Transverse colon (tissue), 4 donors: Measurements from ENCODE around the gene TMC7. TPM values are rescaled to one million over a fixed set of nuclear protein-coding genes. Genes with fewer than 3 reads are reported as not detected.

Source experiments
- DNase-seq: peaks from one replicate; pipeline ENCODE4 v3.0.0-alpha.2; 2019
- H3K27ac ChIP-seq, 4 donors: fragments of 200-600 bp; sonication (generic); 2 replicates each; pipeline ENCODE4 v1.5.1; 2016 to 2018; ENCODE audit warnings: inconsistent platforms in 4 of 4
- H3K27me3 ChIP-seq: fragments of 200-600 bp; sonication (generic); 2 replicates; pipeline ENCODE4 v1.5.1; 2017; ENCODE audit warnings: inconsistent platforms
- H3K36me3 ChIP-seq, 4 donors: fragments of 200-600 bp; sonication (generic); 2 replicates each; pipeline ENCODE4 v1.5.1; 2017 to 2019; ENCODE audit warnings: inconsistent platforms in 4 of 4
- H3K4me1 ChIP-seq, 4 donors: fragments of 200-600 bp; sonication (generic); 2 replicates each; pipeline ENCODE4 v1.5.1; 2017 to 2020; ENCODE audit warnings: inconsistent platforms in 4 of 4
- H3K4me3 ChIP-seq, 4 donors: fragments of 200-600 bp; sonication (generic); 1 replicate in 1 of 4; 2 replicates in 3 of 4; pipeline versions ENCODE4 v1.5.1 to v1.6.1; 2017 to 2019; ENCODE audit warnings: inconsistent platforms in 4 of 4
- H3K9me3 ChIP-seq, 2 donors: fragments of 200-600 bp; sonication (generic); 2 replicates each; pipeline ENCODE4 v1.5.1; 2017 to 2019; ENCODE audit warnings: inconsistent platforms in 2 of 2
- EP300 ChIP-seq: sonication (generic); formaldehyde crosslinking; IDR thresholded peaks from one replicate; pipeline ENCODE4 v1.6.1; 2017; ENCODE audit warnings: antibody characterized with exemption, low read depth
- POLR2A ChIP-seq: fragments of 450-650 bp; IDR thresholded peaks from one replicate; pipeline ENCODE4 v1.6.1; 2016; ENCODE audit warnings: antibody characterized with exemption, mild to moderate bottlenecking, moderate library complexity
- POLR2AphosphoS5 ChIP-seq, 3 donors: sonication (generic); formaldehyde crosslinking; IDR thresholded peaks; one replicate each; pipeline ENCODE4 v1.6.1; 2016; ENCODE audit warnings: antibody characterized with exemption in 3 of 3
- WGBS, 2 donors: methylation state at CpG; one replicate each; pipeline ENCODE4 v1.1.5; 2018; ENCODE audit warnings: low coverage in 1 of 2; 5-methylcytosine and 5-hydroxymethylcytosine counted together
- in situ Hi-C, 4 donors: fragments of 200-750 bp; cut with MboI; loops; one replicate each; pipeline versions ENCODE4 v1.15.0 to v1.15.1; 2017; ENCODE audit warnings: low sequenced_read_pairs in 3 of 4, low pct_ligation_motif_present in 1 of 4, low pct_unique_long_range_greater_than_20kb in 1 of 4
- intact Hi-C: fragments of 100-400 bp; cut with DNase I; formaldehyde crosslinking; loops from one replicate; pipeline ENCODE4 v1.15.1; 2023; ENCODE audit warnings: low total_unique reads
- total RNA-seq, 4 donors: library from RNA; depleted of rRNA; stranded (reverse); fragments of >200 nt; gene quantifications; one replicate each; pipeline ENCODE4 v1.1.0, GENCODE V29; 2016
- TF ChIP-seq, protein P1 (sequence below), 5 experiments: fragments of 200-600 bp in 3 of 5; fragments of 450-650 bp in 2 of 5; sonication (generic) in 3 of 5; IDR thresholded peaks; 1 replicate in 2 of 5; 2 replicates in 3 of 5; pipeline ENCODE4 v1.5.1; 2016 to 2017; ENCODE audit warnings: antibody characterized with exemption in 5 of 5, inconsistent platforms in 3 of 5, mild to moderate bottlenecking in 2 of 5, moderate library complexity in 1 of 5

TMC7 gene
- total RNA-seq, 4 donors from 2014 or later: 4.4 to 9.7 (median 6.2) TPM

DNA sequence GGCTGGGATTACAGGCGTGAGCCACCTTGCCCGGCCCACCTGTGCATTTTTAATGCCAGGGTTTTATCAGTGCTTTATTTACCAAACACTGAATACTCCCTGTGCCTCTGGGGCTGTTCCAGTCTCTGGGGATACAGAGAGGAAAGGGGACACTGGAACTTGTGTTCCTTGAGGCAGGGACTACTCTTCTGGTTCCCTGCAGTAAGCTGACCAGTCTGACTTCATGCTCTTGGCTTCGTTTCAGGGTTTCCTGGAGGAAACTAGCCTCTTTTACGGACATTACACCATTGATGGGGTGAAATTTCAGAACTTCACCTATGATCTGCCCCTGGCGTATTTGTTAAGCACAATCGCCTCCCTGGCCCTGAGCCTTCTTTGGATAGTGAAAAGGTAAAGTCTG is 46.2 kb downstream of the TMC7 start:
- H3K27me3 ChIP-seq: no peaks in the 10 kb centered on the region
- intact Hi-C loops (no loop called here), in situ Hi-C loops (no loop called here)
- no peak for TF ChIP-seq EP300
- TF ChIP-seq POLR2A: no peak
- no peak for DNase-seq
- H3K9me3 ChIP-seq: no peaks in the 10 kb centered on the region
- no peak overlapping the region for H3K27ac ChIP-seq
- no peaks in the 10 kb centered on the region for H3K36me3 ChIP-seq
- 77% methylated on average over 6 of the region's 6 CpGs; no CpG with 5 or more reads in 1 of the 2 donors for WGBS, 2 donors
- H3K4me3 ChIP-seq: no peak overlapping the region
- H3K4me1 ChIP-seq: peaks cover 0 to 5% (median 0%) of the 10 kb centered on the region in 4 donors

DNA sequence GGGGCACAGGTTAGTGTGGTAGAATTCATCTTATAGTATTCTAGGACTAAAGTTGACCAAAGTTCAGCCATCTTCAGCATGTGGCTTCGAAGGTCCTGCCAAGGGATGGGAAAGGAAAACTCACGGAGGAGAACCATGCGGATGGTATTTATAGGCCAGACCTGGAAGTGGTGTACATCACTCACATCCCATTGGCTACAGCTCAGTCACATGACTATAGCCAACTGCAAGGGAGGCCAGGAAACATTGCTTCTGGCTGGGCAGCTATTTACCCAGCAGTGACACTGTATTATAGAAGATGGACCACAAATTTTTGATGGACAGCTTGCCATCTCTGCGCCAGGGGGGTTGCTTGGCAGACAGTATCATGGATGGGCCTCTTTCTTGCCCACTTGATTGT is 48.0 kb downstream of the TMC7 start:
- TF ChIP-seq, protein P1, sequence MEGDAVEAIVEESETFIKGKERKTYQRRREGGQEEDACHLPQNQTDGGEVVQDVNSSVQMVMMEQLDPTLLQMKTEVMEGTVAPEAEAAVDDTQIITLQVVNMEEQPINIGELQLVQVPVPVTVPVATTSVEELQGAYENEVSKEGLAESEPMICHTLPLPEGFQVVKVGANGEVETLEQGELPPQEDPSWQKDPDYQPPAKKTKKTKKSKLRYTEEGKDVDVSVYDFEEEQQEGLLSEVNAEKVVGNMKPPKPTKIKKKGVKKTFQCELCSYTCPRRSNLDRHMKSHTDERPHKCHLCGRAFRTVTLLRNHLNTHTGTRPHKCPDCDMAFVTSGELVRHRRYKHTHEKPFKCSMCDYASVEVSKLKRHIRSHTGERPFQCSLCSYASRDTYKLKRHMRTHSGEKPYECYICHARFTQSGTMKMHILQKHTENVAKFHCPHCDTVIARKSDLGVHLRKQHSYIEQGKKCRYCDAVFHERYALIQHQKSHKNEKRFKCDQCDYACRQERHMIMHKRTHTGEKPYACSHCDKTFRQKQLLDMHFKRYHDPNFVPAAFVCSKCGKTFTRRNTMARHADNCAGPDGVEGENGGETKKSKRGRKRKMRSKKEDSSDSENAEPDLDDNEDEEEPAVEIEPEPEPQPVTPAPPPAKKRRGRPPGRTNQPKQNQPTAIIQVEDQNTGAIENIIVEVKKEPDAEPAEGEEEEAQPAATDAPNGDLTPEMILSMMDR (IDR thresholded peaks at IDR 0.05): no peak
- TF ChIP-seq POLR2AphosphoS5 (IDR thresholded peaks at IDR 0.05): no peak
- no peak for TF ChIP-seq EP300
- no peak overlapping the region for H3K27ac ChIP-seq
- 50 to 71% methylated on average over 3 to 4 of the region's 4 CpGs for WGBS, 2 donors
- intact Hi-C loops: no loop called here
- no peak overlapping the region for H3K4me3 ChIP-seq
- H3K4me1 ChIP-seq: peaks cover 0 to 5% (median 0%) of the 10 kb centered on the region in 4 donors
- DNase-seq: no peak
- H3K27me3 ChIP-seq: no peaks in the 10 kb centered on the region
- H3K9me3 ChIP-seq: no peaks in the 10 kb centered on the region
- in situ Hi-C loops: no loop called here
- no peaks in the 10 kb centered on the region for H3K36me3 ChIP-seq

DNA sequence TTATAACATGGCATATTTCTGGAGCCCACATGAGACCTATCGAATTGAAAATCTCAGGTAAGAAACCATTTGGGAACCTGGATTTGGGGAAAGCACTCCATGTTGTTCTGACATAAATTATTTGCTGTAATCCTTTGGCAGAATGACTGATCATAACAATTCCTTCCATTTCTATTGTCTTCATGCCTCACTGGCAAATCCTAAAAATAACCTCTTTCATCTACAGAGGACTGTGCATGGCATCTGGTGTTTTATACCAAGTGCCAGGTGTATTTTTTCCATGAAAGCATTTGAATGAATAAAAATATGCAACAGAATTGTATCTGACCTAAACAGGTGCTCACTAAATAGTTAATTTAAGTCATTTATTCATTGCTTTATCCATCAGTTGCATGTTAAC is 50.0 kb downstream of the TMC7 start:
- no peak for DNase-seq
- H3K4me3 ChIP-seq: no peak overlapping the region
- H3K9me3 ChIP-seq: no peaks in the 10 kb centered on the region
- H3K27me3 ChIP-seq: no peaks in the 10 kb centered on the region
- in situ Hi-C loops (no loop called here), intact Hi-C loops (no loop called here)
- 83 to 92% methylated on average over 1 of the region's 1 CpG for WGBS, 2 donors
- TF ChIP-seq, protein P1 (IDR thresholded peaks at IDR 0.05): no peak
- TF ChIP-seq EP300: no peak
- no peak for TF ChIP-seq POLR2A
- no peak for TF ChIP-seq POLR2AphosphoS5 (IDR thresholded peaks at IDR 0.05)
- H3K27ac ChIP-seq: no peak overlapping the region
- H3K36me3 ChIP-seq: no peaks in the 10 kb centered on the region
- H3K4me1 ChIP-seq: no peaks in the 10 kb centered on the region

DNA sequence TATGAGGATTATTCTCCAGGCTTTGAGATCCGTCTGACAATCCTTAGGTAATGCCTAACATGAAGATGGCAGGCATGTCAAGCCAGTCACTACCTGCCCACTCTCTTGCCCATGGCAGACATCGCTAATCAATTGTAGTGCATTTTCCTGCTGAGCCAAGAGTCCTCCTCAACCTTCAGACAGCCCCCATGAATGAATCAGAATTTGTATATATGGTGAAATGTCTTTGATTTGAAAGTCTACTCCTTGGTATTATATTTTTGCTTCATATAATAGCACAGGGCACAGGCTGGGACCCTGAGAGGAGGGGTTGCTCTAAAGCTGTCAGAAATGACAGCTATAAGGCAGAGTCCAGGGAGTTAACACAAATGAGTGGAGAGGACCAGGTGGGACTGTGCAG is 56.7 kb downstream of the TMC7 start:
- Histone ChIP-seq H3K36me3 (no peaks in the 10 kb centered on the region), H3K4me3 (no peak overlapping the region), H3K27me3 (no peaks in the 10 kb centered on the region), H3K9me3 (no peaks in the 10 kb centered on the region), H3K4me1 (no peaks in the 10 kb centered on the region), H3K27ac (no peak overlapping the region)
- in situ Hi-C loops (no loop called here), intact Hi-C loops (no loop called here)
- 93 to 100% methylated on average over 1 to 2 of the region's 2 CpGs for WGBS, 2 donors
- TF ChIP-seq POLR2AphosphoS5 (IDR thresholded peaks at IDR 0.05): no peak
- TF ChIP-seq, protein P1 (IDR thresholded peaks at IDR 0.05): no peak
- no peak for TF ChIP-seq POLR2A
- no peak for TF ChIP-seq EP300
- no peak for DNase-seq

DNA sequence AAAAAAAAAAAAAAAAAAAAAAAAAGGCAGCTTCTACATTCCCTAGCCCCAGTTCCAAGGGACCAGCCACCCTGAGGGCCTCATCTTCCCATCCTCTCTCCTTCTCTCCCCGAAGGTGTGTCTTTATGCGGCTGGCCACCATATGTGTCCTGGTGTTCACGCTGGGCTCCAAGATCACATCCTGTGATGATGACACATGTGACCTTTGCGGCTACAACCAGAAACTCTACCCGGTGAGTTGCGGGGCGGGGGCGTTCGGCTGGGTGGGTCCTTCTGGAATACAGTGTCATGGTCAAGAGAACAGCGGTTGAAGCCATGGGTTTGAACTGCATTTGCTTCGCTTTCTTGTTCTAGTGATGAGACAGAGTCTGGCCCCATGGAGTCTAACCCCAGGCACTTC is 61.0 kb downstream of the TMC7 start:
- Histone ChIP-seq H3K4me1 (no peaks in the 10 kb centered on the region), H3K9me3 (no peaks in the 10 kb centered on the region), H3K27me3 (no peaks in the 10 kb centered on the region), H3K4me3 (no peak overlapping the region), H3K27ac (no peak overlapping the region), H3K36me3 (no peaks in the 10 kb centered on the region)
- intact Hi-C loops (no loop called here), in situ Hi-C loops (no loop called here)
- whole genome bisulfite sequencing, 2 donors: 91 to 94% methylated on average over 7 to 11 of the region's 11 CpGs
- TF ChIP-seq EP300: no peak
- TF ChIP-seq POLR2A: no peak
- TF ChIP-seq POLR2AphosphoS5 (IDR thresholded peaks at IDR 0.05): no peak
- TF ChIP-seq, protein P1 (IDR thresholded peaks at IDR 0.05): no peak
- DNase-seq: no peak
